Measurements from ENCODE around the gene UGP2. TPM values are rescaled to one million over a fixed set of nuclear protein-coding genes. Genes with fewer than 3 reads are reported as not detected.

UGP2 gene
- total RNA-seq, 1 donor from 2014 or later, result 66.3 TPM

DNA sequence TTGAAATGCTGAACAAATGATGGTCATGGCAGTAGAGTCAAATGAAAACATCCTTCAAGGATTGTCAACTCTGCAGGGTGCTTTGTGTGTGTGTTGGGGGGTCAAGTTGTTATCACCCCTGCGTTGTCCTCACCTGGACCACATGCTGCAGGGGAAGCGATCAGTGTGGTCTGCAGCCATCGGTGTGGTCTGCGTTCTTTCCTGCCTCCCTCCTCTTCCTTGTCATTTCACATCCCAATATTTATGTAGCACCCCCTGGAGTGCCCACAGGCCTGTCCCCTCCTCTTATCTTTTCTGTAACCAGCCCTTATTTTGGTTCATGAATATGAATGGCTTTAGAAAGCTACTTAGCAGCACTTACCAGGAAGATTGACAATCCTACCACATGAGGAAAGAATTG lies 38.9 kb downstream of the UGP2 start:
- Mint-ChIP-seq H3K36me3 (ENCODE audit: low read depth) (peaks cover 50% of the 10 kb centered on the region), H3K27me3 (no peaks in the 10 kb centered on the region), H3K27ac (no peak overlapping the region), H3K9me3 (no peaks in the 10 kb centered on the region), H3K4me3 (no peak overlapping the region), H3K4me1 (peaks cover 25% of the 10 kb centered on the region)
- intact Hi-C loops (cut with micrococcal nuclease), result loop anchor here (10.0 kb wide), 1 partner anchor 134 kb away; the partner anchor contains the start of gene VPS54
- no peak for DNase-seq

DNA sequence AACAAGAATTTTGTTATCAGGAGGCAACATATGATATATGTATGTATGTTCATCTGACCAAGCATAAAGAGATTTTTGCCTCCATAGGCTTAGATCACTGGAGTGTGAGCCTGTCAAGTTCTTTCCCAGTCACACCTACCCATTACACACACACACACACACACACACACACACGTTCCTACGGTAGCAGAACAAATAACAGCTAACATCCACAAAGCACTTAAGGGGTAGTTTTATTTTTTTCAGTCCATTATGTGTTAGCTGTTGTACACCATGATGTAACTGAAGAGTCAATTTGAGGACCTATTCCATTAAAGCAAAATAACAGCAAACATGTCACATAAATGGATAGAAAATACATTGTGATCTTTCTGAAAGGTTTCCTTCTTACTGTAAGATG lies 39.5 kb downstream of the UGP2 start:
- Mint-ChIP-seq H3K4me1 (peaks cover 23% of the 10 kb centered on the region), H3K27me3 (no peaks in the 10 kb centered on the region), H3K27ac (no peak overlapping the region), H3K4me3 (no peak overlapping the region), H3K9me3 (no peaks in the 10 kb centered on the region), H3K36me3 (ENCODE audit: low read depth) (peaks cover 48% of the 10 kb centered on the region)
- no peak for DNase-seq
- intact Hi-C loops (cut with micrococcal nuclease), result loop anchor here (10.0 kb wide), 1 partner anchor 134 kb away; the partner anchor contains the start of gene VPS54

DNA sequence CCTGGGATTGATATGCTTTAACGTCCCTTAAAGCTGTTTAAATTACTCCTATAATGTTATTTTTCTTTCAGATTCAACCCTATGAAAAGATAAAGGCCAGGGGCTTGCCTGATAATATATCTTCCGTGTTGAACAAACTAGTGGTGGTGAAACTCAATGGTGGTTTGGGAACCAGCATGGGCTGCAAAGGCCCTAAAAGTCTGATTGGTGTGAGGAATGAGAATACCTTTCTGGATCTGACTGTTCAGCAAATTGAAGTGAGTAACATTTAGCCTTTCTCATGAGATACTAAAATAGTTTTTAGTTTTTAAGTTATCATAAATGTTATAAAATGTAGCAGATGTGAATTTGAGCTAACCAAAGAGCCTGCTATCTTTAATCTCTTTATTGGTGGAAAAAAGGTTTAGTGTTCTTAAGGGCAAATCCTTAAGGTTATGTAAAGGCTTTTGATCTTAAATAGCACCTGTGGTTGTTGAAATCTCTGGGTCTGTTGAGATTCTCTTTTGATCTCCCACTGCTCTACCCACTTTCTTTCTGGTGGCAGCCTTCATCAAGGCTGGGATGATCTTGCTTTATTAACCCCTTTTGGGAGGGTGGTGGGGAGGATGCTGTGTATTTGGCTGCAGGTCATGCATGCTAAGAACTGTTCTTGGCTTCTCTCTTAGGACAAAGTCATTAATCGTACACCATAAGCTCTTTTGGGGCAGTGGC lies 40.9 kb downstream of the UGP2 start:
- DNase-seq, result no peak
- peaks cover 23% of the 10 kb centered on the region for H3K4me1 Mint-ChIP-seq
- H3K4me3 Mint-ChIP-seq, result no peak overlapping the region
- intact Hi-C loops (cut with micrococcal nuclease), result loop anchor here (10.0 kb wide), 1 partner anchor 132 kb away; the partner anchor contains the start of gene VPS54
- H3K9me3 Mint-ChIP-seq, result no peaks in the 10 kb centered on the region
- peaks cover 47% of the 10 kb centered on the region for H3K36me3 Mint-ChIP-seq (ENCODE audit: low read depth)
- no peaks in the 10 kb centered on the region for H3K27me3 Mint-ChIP-seq
- peak overlapping the region; percentile 57 for H3K27ac Mint-ChIP-seq

DNA sequence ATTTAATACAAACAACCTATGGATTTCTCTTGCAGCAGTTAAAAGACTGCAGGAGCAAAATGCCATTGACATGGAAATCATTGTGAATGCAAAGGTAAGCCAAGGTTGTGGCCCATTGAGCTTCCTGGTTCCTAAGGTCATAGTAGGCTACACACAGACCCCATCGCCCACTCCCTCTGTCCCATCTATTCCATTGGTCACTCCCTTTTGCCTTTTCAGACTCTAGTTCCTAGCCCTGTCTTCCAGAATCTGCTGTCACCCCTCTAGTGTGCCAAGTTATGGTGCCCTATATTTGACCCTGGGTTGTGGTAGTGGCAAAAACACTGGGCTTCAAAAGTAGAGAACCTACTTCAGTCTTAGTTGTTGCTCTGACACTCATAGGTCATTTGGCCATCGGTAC lies 44.7 kb downstream of the UGP2 start:
- no peak overlapping the region for H3K4me3 Mint-ChIP-seq
- peak overlapping the region; percentile 23 for H3K27ac Mint-ChIP-seq
- H3K36me3 Mint-ChIP-seq (ENCODE audit: low read depth), result peaks cover 62% of the 10 kb centered on the region
- intact Hi-C loops (cut with micrococcal nuclease), result loop anchor here (10.0 kb wide), 1 partner anchor 128 kb away; the partner anchor contains the start of gene VPS54
- peaks cover 18% of the 10 kb centered on the region for H3K4me1 Mint-ChIP-seq
- DNase-seq, result no peak
- H3K9me3 Mint-ChIP-seq, result no peaks in the 10 kb centered on the region
- H3K27me3 Mint-ChIP-seq, result no peaks in the 10 kb centered on the region

DNA sequence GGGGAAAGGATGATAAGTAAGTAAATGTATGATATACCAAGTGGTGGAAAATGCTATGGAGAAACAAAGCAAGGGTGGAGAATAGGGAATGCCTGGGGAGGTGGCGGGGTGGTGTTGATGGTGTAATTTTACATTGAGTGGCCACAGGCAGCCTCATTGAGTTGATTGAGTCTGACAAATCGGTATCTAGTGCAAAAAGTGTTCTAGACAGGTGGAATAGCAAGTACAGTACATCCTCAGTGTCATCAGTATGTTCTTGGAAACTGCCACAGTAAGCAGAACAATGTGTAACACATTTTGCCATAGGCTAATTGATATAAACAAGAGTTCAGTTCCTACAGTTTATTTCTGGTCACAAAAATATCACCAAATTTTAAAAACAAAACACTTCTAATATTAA lies 46.4 kb downstream of the UGP2 start:
- Mint-ChIP-seq H3K27ac (peak overlapping the region; percentile 36), H3K27me3 (no peaks in the 10 kb centered on the region), H3K4me1 (peaks cover 7% of the 10 kb centered on the region), H3K9me3 (no peaks in the 10 kb centered on the region), H3K36me3 (ENCODE audit: low read depth) (peaks cover 57% of the 10 kb centered on the region), H3K4me3 (no peak overlapping the region)
- DNase-seq, result no peak
- intact Hi-C loops (cut with micrococcal nuclease), result loop anchor here (1.0 to 10.0 kb wide), 3 partner anchors 47 to 196 kb away; partner anchors contain the start of genes UGP2 and VPS54

DNA sequence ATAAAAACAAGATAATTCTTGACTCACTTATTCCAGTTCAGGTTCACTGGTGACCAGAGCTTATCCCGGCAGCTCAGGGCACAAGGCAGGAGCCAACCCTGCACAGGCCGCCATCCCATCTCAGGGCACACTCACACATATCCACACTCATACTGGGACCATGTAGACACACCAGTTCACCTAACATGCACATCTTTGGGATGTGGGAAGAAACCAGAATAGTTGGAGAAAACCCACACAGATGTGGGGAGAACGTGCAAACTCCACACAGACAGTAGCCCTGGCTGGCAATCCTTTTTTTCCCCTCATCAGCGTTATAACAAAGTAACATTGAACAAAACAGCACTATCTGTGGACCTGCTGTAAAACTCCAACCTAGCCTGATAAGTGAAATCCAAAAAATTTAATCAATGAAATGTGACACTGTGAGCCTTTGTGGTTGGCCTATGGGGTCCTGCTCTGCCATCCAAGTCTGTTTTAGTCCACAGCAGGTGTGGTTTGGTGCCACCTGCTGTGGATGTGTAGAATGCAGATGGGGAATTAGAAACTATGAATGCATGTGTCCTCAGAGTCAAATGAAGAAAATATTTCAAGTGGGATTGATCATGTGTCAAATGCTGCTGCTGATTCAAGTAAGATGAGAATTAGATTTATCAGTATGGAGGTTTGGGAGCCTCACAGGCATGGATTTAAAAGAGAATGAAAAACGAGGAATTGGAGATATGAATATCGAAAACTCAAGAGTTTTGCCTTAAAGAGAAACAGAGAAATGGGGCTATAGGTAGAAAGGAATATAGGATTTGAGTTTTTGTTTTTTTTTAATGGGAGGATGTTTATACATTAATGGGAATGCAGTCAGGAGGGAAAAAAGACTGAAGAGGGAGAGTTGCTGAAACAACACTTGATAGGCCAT lies 47.0 kb downstream of the UGP2 start:
- Mint-ChIP-seq H3K36me3 (ENCODE audit: low read depth) (peaks cover 54% of the 10 kb centered on the region), H3K4me1 (peaks cover 7% of the 10 kb centered on the region), H3K27ac (peak overlapping the region; percentile 31), H3K9me3 (no peaks in the 10 kb centered on the region), H3K4me3 (no peak overlapping the region), H3K27me3 (no peaks in the 10 kb centered on the region)
- DNase-seq, result peak; percentile 82
- intact Hi-C loops (cut with micrococcal nuclease), result loop anchor here (1.0 to 10.0 kb wide), 3 partner anchors 48 to 196 kb away; partner anchors contain the start of genes UGP2 and VPS54

DNA sequence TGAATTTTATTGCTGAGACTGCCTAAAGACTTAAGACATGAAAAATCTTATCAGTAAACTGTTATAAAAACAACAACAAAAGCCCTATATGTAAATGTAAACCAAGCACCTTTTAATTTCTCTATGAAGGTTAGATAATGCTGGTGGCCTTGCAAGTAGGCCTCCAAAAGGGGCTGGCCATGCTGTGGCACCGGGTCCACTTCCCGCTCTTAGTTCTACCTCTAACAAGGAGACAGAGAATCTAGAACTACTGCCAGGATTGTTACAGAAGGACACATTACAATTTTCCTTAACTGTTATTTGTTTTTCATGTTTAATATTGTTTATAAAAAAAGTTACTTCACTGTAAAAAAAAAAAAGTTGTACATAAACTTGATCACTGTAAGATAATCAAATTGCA lies 49.0 kb downstream of the UGP2 start:
- intact Hi-C loops (cut with micrococcal nuclease), result no loop called here
- H3K27me3 Mint-ChIP-seq, result no peaks in the 10 kb centered on the region
- peaks cover 7% of the 10 kb centered on the region for H3K4me1 Mint-ChIP-seq
- no peak for DNase-seq
- no peaks in the 10 kb centered on the region for H3K9me3 Mint-ChIP-seq
- no peak overlapping the region for H3K27ac Mint-ChIP-seq
- H3K4me3 Mint-ChIP-seq, result no peak overlapping the region
- H3K36me3 Mint-ChIP-seq (ENCODE audit: low read depth), result peaks cover 51% of the 10 kb centered on the region

DNA sequence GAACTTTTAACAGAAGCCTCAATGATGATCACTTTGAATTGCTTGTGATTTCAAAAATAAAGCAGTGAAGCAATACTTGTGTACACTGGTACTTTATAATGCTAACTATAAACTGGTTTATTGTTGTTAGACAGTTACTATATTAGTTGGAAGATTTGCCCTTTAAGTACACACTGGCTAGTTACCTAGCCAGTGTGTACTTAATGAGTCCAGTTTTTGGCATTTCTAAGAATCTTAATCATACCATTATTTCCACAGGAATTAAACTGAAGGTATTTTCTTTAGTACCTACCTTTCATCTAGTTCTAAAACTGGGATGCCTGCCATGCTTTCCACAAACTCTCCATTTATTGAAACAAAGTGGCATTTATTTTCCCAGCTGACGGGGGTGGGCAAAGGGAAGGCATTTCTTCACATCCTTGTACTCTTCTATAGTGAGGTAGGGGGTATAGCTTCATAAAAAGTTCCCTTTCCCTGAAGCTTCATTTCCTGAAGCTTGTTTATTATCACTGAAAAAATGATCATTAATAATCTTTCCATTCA lies 49.9 kb downstream of the UGP2 start:
- H3K4me1 Mint-ChIP-seq, result peaks cover 7% of the 10 kb centered on the region
- no peak for DNase-seq
- H3K4me3 Mint-ChIP-seq, result no peak overlapping the region
- no peaks in the 10 kb centered on the region for H3K27me3 Mint-ChIP-seq
- intact Hi-C loops (cut with micrococcal nuclease), result no loop called here
- no peaks in the 10 kb centered on the region for H3K9me3 Mint-ChIP-seq
- no peak overlapping the region for H3K27ac Mint-ChIP-seq
- H3K36me3 Mint-ChIP-seq (ENCODE audit: low read depth), result peaks cover 55% of the 10 kb centered on the region

DNA sequence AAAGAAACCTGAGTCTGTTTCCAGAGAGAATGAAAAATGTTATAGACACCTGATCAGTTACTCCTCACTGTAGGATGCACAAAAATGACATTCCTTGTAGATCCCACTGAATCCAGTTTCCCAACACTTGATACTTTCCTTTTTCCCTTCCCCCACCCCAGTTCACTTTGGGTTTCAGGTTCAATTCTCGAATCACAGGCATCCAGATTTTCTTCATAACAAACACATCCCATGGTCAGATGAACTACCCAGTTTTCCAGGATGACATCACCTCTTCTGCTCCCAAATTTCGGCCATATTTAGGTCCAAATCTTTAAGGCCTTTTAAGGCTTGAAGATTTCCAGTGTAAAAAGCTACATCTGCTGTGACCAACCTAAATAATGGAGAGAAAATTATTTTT lies 51.5 kb downstream of the UGP2 start:
- Mint-ChIP-seq H3K36me3 (ENCODE audit: low read depth) (peaks cover 53% of the 10 kb centered on the region), H3K4me1 (peaks cover 7% of the 10 kb centered on the region)

DNA sequence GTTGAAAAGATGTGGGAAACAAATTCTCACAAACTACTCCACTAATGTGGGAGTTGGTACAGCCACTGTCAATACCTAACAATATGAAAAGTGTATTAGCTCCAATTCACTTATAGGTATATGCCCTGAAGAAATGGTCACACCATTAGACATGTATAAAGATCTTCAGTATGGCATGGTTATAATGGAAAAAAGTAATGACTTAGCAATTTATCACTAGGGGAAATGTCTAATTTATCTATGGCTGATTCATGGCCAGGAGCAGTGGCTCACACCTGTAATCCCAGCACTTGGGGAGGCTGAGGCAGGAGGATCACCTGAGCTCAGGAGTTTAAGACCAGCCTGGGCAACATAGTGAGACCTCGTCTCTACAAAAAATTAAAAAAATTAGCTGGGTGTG lies 52.5 kb downstream of the UGP2 start:
- H3K27ac Mint-ChIP-seq, result no peak overlapping the region
- H3K9me3 Mint-ChIP-seq, result no peaks in the 10 kb centered on the region
- H3K4me1 Mint-ChIP-seq, result peaks cover 4% of the 10 kb centered on the region
- H3K27me3 Mint-ChIP-seq, result no peaks in the 10 kb centered on the region
- DNase-seq, result no peak
- H3K36me3 Mint-ChIP-seq (ENCODE audit: low read depth), result peaks cover 53% of the 10 kb centered on the region
- H3K4me3 Mint-ChIP-seq, result no peak overlapping the region
- intact Hi-C loops (cut with micrococcal nuclease), result no loop called here

More for the DNA sequence above, 51.5 kb downstream of the UGP2 start:
- peak overlapping the region; percentile 35 for H3K27ac Mint-ChIP-seq
- DNase-seq, result no peak
- intact Hi-C loops (cut with micrococcal nuclease), result no loop called here
- H3K9me3 Mint-ChIP-seq, result no peaks in the 10 kb centered on the region
- H3K4me3 Mint-ChIP-seq, result no peak overlapping the region
- no peaks in the 10 kb centered on the region for H3K27me3 Mint-ChIP-seq

DNA sequence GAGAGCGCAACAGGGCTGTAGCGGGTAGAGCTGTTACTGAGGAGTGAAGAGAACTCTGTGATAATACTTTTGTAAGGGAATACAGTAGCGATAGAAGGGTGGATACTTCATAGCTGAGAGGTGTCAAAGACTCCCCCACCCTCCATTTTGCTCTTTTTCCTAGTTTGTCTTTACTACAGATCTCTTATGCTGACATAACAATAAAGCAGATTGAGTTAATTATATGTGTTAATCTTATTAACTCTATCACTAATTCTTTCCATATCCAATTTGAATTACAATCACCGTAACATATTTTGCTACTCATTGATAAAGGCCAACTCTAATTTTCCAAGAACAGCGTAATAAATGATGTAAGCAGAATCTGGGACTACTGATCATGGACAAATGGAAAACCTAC lies 57.1 kb downstream of the UGP2 start:
- Mint-ChIP-seq H3K4me3 (no peak overlapping the region), H3K36me3 (ENCODE audit: low read depth) (peaks cover 64% of the 10 kb centered on the region), H3K27ac (no peak overlapping the region), H3K27me3 (no peaks in the 10 kb centered on the region), H3K4me1 (peaks cover 8% of the 10 kb centered on the region), H3K9me3 (peaks cover 3% of the 10 kb centered on the region)
- DNase-seq, result no peak
- intact Hi-C loops (cut with micrococcal nuclease), result no loop called here

DNA sequence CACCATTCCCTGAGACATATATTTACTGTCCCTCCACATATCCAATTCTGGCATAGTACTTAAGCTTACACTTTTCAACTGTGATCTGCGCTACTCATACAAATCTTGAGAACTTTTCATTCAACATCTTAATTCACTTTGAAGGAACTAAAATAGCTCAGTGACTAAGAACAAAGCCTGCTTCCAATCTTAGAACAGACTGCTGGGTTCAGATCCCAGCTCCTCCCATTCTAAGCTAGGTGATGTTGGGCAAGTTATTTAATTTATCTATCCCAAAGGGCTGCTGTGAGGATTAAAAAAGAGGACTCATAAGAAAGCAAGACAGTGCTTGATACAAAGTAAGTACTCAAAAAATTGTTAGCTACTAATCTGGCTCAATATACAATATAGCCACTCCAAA lies 57.9 kb downstream of the UGP2 start:
- intact Hi-C loops (cut with micrococcal nuclease), result no loop called here
- peaks cover 3% of the 10 kb centered on the region for H3K9me3 Mint-ChIP-seq
- H3K27ac Mint-ChIP-seq, result no peak overlapping the region
- no peaks in the 10 kb centered on the region for H3K27me3 Mint-ChIP-seq
- no peak overlapping the region for H3K4me3 Mint-ChIP-seq
- DNase-seq, result no peak
- peaks cover 64% of the 10 kb centered on the region for H3K36me3 Mint-ChIP-seq (ENCODE audit: low read depth)
- peaks cover 8% of the 10 kb centered on the region for H3K4me1 Mint-ChIP-seq

DNA sequence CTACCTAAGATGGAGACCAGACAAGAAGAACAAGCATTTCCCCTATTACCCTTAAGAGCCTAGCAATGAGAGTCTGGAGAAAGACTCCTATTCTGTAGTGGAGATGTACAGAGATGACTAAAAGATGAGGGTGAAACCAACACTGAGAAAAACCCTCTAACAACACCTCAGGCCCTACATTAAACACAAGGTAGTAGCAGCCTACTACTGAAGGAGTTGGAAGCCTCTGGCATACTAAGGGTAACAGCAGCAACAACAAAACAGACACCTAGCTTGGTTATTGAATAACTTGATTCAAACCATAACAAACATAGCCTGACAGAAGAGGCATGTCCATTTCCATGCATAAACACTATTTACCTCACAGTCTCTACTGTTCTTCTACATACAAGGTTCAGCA lies 60.5 kb downstream of the UGP2 start:
- intact Hi-C loops (cut with micrococcal nuclease), result no loop called here
- Mint-ChIP-seq H3K4me1 (peaks cover 8% of the 10 kb centered on the region), H3K9me3 (peaks cover 6% of the 10 kb centered on the region), H3K27me3 (no peaks in the 10 kb centered on the region), H3K36me3 (ENCODE audit: low read depth) (peaks cover 75% of the 10 kb centered on the region), H3K27ac (no peak overlapping the region), H3K4me3 (no peak overlapping the region)
- DNase-seq, result no peak

DNA sequence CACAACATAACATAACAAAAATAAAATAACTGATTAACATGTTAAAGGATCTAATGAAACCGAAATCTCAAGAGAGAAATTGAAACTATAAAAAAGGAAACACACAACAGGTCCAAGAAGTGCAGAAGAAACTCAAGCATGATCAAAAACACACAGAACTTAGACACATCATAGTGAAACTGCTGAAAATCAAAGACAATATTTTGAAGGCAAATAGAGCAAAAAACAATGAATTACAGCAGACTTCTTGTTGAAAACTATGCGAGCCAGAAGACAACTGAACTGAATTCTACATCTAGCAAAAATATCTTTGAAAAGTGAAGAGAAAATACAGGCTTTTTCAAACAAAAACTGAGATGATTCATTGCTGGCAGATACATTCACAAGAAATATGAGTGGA lies 61.3 kb downstream of the UGP2 start:
- intact Hi-C loops (cut with micrococcal nuclease), result no loop called here
- Mint-ChIP-seq H3K36me3 (ENCODE audit: low read depth) (peaks cover 76% of the 10 kb centered on the region), H3K27ac (no peak overlapping the region), H3K9me3 (peaks cover 6% of the 10 kb centered on the region), H3K27me3 (no peaks in the 10 kb centered on the region), H3K4me1 (peaks cover 8% of the 10 kb centered on the region), H3K4me3 (no peak overlapping the region)
- DNase-seq, result no peak
